Measurements from ENCODE around the gene ARPC5.

ARPC5 gene

DNA sequence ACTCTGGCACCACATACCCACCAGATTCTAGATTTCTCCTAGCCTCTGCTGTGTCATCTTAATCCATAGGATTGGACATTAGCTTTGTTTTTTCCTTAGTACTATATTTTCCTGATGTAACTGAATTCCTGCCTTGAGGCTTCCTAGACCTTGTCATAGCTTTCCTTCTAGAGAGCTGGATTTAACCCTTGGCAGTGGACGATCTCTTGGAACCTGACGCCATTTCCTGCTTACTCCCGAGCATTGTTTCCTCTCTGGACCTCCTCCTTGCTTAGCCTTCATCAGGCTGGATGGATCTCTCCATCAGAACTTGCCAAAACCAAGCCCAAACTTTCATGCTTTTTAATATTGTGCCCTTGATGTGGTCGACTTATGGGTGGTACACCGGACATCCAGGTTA is 16.0 kb upstream of the ARPC5 start:
- no peak overlapping the region for H3K9ac ChIP-seq (ENCODE audit: low read length)
- no peaks in the 10 kb centered on the region for H3K27me3 ChIP-seq (ENCODE audit: insufficient read depth, low read length)
- no peaks in the 10 kb centered on the region; the same call in 1 of the 2 replicates for H3F3A ChIP-seq (ENCODE audit: insufficient read depth, low read length)
- no peak overlapping the region for H3K27ac ChIP-seq (ENCODE audit: low read depth, low read length, poor library complexity, severe bottlenecking)
- H4K20me1 ChIP-seq (ENCODE audit: insufficient read depth, low read length): no peaks in the 10 kb centered on the region
- no peaks in the 10 kb centered on the region for H3K9me2 ChIP-seq (ENCODE audit: low read depth, low read length)
- no peak overlapping the region for H3K4me2 ChIP-seq (ENCODE audit: low read length)
- H3K4me1 ChIP-seq (ENCODE audit: insufficient read depth, low read length, severe bottlenecking): no peaks in the 10 kb centered on the region
- no peaks in the 10 kb centered on the region for H3K79me2 ChIP-seq (ENCODE audit: insufficient read depth, low read length)
- TF ChIP-seq, protein P1, sequence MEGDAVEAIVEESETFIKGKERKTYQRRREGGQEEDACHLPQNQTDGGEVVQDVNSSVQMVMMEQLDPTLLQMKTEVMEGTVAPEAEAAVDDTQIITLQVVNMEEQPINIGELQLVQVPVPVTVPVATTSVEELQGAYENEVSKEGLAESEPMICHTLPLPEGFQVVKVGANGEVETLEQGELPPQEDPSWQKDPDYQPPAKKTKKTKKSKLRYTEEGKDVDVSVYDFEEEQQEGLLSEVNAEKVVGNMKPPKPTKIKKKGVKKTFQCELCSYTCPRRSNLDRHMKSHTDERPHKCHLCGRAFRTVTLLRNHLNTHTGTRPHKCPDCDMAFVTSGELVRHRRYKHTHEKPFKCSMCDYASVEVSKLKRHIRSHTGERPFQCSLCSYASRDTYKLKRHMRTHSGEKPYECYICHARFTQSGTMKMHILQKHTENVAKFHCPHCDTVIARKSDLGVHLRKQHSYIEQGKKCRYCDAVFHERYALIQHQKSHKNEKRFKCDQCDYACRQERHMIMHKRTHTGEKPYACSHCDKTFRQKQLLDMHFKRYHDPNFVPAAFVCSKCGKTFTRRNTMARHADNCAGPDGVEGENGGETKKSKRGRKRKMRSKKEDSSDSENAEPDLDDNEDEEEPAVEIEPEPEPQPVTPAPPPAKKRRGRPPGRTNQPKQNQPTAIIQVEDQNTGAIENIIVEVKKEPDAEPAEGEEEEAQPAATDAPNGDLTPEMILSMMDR (IDR thresholded peaks at IDR 0.05; ENCODE audit: low read length): no peak
- TF ChIP-seq EZH2 (IDR thresholded peaks at IDR 0.05; ENCODE audit: borderline replicate concordance, low read length): no peak
- no peak overlapping the region for H2AFZ ChIP-seq (ENCODE audit: low read length)
- no peak overlapping the region for H3K4me3 ChIP-seq (ENCODE audit: low read depth, low read length, poor library complexity, severe bottlenecking)
- no peaks in the 10 kb centered on the region for H3K9me3 ChIP-seq (ENCODE audit: low read length)
- no peaks in the 10 kb centered on the region for H3K36me3 ChIP-seq (ENCODE audit: insufficient read depth, low read length)

DNA sequence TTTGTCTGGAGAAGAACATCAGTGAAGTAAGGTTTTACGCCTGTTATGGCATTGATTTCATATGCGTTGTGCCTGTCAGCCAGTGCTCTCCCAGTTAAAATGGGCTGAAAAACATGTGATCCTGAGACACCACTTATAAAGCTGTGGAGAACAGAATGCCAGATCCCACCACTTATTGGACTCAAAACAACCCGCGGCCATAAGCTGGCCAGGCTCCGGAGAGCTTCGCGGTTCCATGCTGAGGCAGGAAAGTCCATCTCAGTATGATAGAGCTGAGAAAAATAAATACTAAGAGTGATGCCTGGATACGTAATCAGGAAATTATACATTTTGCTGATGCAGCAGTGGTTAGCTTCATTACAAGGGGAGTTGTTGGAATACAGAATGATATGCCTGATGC is 12.5 kb upstream of the ARPC5 start:
- Histone ChIP-seq H3K4me1 (ENCODE audit: insufficient read depth, low read length, severe bottlenecking) (no peaks in the 10 kb centered on the region), H3K27ac (ENCODE audit: low read depth, low read length, poor library complexity, severe bottlenecking) (no peak overlapping the region), H3K79me2 (ENCODE audit: insufficient read depth, low read length) (no peaks in the 10 kb centered on the region), H3K36me3 (ENCODE audit: insufficient read depth, low read length) (no peaks in the 10 kb centered on the region), H3K9me2 (ENCODE audit: low read depth, low read length) (no peaks in the 10 kb centered on the region), H3K9ac (ENCODE audit: low read length) (no peak overlapping the region), H3K4me2 (ENCODE audit: low read length) (no peak overlapping the region), H2AFZ (ENCODE audit: low read length) (no peak overlapping the region), H3F3A (ENCODE audit: insufficient read depth, low read length) (no peaks in the 10 kb centered on the region; the same call in 1 of the 2 replicates), H4K20me1 (ENCODE audit: insufficient read depth, low read length) (no peaks in the 10 kb centered on the region), H3K9me3 (ENCODE audit: low read length) (no peaks in the 10 kb centered on the region), H3K27me3 (ENCODE audit: insufficient read depth, low read length) (no peaks in the 10 kb centered on the region), H3K4me3 (ENCODE audit: low read depth, low read length, poor library complexity, severe bottlenecking) (no peak overlapping the region)
- TF ChIP-seq EZH2 (IDR thresholded peaks at IDR 0.05; ENCODE audit: borderline replicate concordance, low read length): no peak
- TF ChIP-seq, protein P1 (IDR thresholded peaks at IDR 0.05; ENCODE audit: low read length): no peak

DNA sequence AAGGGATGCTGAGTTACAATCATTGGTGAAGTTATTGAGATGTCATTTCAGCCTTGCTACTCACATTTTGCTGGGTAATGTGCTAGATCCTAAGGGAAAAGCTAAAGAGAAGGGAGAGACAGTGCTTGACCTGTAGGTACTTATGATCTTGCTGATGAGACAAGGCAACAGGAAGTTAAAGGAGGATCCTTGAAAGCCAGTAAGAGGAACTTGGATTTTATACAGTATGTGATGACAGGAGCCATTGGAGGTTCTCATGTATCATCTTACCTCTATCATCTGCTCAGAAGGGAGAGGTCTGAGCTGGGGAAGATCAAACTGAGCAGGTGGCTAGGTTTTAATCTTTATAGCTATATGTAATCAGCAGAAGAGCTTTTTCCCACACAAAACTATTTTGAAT is 11.2 kb upstream of the ARPC5 start:
- Histone ChIP-seq H3K9me2 (ENCODE audit: low read depth, low read length) (no peaks in the 10 kb centered on the region), H3K4me3 (ENCODE audit: low read depth, low read length, poor library complexity, severe bottlenecking) (no peak overlapping the region), H3K9ac (ENCODE audit: low read length) (no peak overlapping the region), H3K9me3 (ENCODE audit: low read length) (no peaks in the 10 kb centered on the region), H3K27me3 (ENCODE audit: insufficient read depth, low read length) (no peaks in the 10 kb centered on the region), H3K36me3 (ENCODE audit: insufficient read depth, low read length) (no peaks in the 10 kb centered on the region), H4K20me1 (ENCODE audit: insufficient read depth, low read length) (no peaks in the 10 kb centered on the region), H3K79me2 (ENCODE audit: insufficient read depth, low read length) (no peaks in the 10 kb centered on the region), H2AFZ (ENCODE audit: low read length) (no peak overlapping the region), H3K4me1 (ENCODE audit: insufficient read depth, low read length, severe bottlenecking) (no peaks in the 10 kb centered on the region), H3F3A (ENCODE audit: insufficient read depth, low read length) (no peaks in the 10 kb centered on the region; the same call in 1 of the 2 replicates), H3K4me2 (ENCODE audit: low read length) (no peak overlapping the region), H3K27ac (ENCODE audit: low read depth, low read length, poor library complexity, severe bottlenecking) (no peak overlapping the region)
- TF ChIP-seq, protein P1 (IDR thresholded peaks at IDR 0.05; ENCODE audit: low read length): no peak
- no peak for TF ChIP-seq EZH2 (IDR thresholded peaks at IDR 0.05; ENCODE audit: borderline replicate concordance, low read length)

Data from OCI-LY1 (cell line).